H4 (cell line): ENCODE measurements around the gene PPP4R3B. TPM values are rescaled to one million over a fixed set of nuclear protein-coding genes. Genes with fewer than 3 reads are reported as not detected.
"Not testable (repeated sequence)": the region's sequence is repeated elsewhere in the genome, so short reads cannot be mapped to it uniquely, and the experiment has no call there.

ENCODE experiments used
- DNase-seq: peaks from one replicate; pipeline ENCODE4 v3.0.0-alpha.2; 2015; ENCODE audit warnings: low spot score
- total RNA-seq: library from RNA; depleted of rRNA; stranded (reverse); fragments of >200 nt; shearing (Covaris generic); gene quantifications from 2 replicates; pipeline ENCODE4 v1.2.3, GENCODE V29; 2014; rRNA removed

The PPP4R3B gene
- 19.4 and 26.8 TPM in 2 replicates for total RNA-seq

DNA sequence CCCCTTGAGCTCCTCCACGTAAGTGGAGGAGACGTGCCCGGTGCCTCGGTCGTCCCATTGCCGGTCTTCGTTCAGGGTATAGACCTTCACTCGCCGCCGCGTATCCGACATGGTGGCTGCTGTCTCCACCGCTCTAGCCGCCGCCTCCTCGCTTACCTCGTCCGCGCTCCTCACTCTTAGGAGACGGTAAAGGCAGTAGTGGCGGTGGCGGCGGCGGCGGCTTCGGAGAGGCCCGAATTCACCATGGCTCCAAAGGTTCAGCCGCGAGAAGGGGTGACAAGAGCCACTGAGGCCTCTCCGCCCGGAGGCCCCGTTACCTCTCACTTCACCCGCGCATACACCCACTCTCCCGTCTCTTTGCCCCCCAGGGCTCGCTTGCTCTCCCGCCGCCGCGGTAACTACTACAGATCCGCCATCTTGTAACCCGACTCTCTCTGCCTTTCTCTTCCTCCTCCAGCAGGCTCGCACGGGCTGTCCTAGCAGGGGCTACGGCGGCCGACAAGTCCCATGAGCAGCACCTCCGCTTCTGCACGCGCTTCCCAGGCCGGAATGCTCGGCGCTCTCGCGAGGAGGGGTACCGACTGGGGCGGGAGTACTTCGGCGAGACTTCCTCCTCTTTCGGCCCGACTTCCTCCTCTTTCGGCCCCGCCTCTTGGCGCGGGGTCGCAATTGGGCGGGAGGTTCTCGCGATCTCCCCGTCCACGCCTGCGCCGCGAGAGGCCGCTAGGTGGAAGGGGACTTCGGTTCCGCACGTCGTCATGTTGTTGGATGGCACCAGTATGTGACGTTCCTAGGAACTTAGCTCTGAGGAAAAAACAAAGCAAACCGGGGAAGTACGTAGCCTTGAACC, at the start of gene PPP4R3B:
Gene PPP4R3B (minus strand): TSS at position 448 of the 850 bp plus-strand sequence. CDS start 337 bp downstream, at position 111.
- DNase-seq, result peak; percentile 99

DNA sequence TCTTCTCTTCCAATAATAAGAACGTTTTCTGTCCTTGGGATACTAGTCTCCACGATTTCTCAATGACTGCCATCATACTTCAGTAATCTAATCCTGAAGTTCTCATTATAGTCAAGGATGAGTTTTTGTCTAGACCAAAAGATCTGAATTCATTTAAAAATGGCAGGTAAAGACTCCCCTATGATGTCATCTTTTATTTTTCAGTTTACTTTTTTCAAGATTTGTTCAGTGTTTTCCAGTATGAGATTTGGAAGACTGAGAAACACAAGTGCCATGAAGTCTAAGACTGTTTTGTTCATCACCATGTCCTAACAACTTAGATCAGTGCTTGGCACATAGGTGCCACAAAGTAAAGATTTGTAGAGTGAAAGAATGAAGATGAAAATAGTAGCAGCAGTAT, 35.8 kb upstream of the PPP4R3B start:
- no peak for DNase-seq

DNA sequence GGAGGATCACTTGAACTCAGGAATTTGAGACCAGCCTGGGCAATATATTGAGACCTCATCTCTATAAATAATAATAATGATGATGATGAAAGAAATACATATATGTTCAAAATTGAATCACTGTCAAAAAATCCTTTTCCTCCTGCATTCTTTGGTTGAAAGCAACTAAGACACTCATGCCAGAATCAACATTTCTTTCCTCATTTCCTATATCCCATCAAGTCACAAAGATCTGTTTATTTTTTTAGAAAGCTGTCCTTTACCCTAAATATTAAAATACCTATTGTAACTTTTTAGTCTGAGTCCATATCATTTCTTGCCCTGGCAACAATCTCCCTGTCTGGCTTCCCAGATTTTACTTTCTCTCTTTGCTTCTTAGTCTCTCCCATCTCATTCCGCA, 31.8 kb upstream of the PPP4R3B start:
- no peak for DNase-seq

DNA sequence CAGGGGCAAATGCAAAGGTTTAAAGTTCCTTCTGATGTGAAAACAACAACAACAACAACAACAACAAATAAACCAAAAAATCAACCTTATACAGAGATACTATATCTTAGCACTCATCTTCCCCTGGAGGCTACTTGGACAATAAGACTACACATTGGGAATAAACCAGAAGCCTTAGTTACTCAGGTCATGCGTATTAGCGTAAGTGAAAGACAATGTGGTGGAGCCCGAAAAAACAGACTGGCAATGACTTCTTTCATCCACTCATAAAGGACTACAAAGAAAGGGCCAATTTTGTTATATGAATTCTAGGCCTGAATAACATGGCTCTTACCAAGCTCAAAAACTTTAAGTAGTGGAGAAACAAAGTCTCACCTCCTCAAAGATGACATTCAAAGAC, 19.4 kb upstream of the PPP4R3B start:
- no peak for DNase-seq

DNA sequence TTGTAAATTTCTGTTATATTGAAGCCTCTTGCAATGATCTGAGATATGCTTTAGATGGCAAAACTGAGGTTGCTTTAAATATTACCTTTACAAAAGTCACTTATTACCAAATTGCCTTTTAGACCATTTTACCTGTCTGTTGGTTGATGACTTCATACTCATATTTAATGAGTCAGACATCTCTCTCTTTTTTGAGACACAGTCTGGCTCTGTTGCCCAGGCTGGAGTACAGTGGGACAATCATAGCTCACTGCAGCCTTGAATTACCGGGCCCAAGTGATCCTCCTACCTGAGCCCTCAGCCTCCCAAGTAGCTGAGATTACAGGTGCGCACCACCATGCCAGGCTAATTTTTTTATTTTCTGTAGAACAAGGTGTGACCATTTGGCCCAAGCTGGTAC, 11.5 kb upstream of the PPP4R3B start:
- DNase-seq, result no peak

DNA sequence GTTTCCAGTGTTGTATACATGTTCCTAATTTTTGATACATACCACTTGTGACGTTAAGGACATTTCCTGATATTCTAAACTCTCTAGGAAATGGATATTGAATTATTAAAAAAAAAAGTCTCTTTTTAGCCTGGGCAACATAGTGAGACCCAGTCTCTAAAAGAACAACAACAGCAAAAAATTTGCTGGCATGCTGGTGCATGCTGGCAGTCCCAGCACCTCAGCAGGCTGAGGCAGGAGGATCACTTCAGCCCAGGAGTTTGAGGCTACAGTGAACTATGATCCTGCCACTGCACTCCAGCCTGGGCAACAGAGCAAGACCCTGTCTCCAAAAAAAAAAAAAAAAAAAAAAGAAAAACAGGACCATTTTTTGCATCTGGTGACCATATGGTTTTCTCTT, 10.5 kb upstream of the PPP4R3B start:
- no peak for DNase-seq

DNA sequence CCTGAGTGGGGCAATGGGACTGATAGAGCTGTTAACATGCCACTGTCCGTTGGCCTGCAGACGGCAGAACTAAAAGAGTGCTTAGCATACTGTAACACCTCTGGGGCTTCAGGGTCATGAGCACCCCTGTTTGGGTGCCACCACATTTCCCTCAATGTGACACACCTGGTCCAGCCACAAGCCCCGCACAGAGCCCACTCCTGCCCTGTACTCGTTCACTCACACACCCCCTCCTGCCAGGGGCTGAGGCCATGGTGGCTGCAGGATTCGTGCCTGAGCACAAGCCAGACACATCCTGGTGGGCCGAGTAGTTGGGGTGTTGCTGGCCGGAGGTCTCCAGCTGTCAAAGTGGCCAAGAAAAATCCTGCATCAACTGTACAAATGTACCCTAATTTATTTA, 4.4 kb upstream of the PPP4R3B start:
- DNase-seq, result no peak

DNA sequence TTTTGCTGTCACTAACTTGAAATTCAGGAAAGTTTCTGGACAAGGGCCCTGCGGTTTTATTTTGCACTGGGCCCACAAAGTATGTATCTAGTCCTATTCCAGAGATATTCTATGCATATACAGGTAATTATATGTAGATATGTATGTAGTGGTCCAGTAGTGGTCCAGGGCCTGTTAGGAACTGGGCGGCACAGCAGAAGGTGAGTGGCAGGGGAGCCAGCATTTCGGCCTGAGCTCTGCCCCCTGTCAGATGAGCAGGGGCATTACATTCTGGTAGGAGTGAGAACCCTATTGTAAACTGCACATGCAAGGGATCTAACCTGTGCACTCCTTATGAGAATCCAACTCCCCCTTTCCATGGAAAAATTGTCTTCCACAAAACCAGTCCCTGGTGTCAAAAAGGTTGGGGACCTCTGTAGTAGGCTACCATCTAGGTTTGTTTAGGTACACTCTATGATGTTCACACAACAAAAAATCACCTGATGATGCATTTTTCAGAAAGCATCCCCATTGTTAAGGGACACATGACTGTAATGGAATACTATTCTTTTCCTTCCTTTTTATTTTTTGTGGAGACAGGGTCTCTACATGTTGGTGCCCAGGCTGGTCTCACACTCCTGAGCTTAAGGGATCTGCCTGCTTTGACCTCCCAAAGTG, 2.8 kb upstream of the PPP4R3B start:
- peak; percentile 13 for DNase-seq

DNA sequence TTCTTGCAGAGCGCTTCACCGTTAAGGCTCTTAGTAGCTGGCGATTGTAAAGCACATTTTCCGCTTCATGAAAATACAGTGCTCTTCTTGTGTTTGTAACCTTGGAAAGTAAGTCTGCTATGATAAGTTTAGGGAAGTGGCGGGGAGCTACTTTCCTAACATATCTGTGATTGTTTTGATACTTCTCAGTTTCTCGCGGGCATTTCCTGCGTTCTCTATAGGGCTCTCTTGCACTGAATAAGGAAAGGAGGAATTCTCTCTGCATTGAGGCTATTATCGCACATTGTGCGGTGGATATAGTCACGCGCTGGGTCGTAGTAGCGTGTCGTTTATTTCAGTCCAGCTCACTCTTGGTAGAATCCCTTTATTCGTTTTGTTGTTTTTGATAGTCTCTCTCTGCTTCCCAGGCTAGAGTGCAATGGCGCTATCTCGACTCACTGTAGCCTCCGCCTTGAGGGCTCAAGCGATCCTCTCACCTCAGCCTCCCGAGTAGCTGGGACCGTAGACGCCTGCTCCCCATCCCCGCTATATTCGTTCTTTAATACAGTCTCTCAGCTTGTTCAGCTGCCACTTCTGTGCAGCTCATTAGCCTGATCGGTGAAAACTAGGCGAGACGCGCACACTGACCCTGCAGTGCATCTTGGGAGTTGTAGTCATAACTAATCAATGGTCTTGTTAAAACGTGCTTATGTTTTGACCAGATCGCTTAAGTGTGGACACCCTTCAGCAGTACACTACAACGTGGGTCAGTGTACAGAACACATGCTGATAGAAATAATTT, 1.0 kb upstream of the PPP4R3B start:
- DNase-seq, result peak; percentile 27

DNA sequence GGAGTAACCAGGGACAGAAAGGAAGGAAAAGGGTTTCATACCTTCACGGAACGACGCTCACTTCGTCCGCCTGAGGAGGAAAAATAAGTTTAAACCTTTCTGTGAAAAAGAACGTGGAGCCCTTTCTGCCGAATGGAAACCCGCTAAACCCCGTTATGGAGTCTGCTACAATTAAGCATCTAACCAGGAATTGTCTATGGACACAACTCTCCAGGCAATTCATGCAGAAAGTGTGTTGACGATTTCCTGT, 528 bp upstream of the PPP4R3B start:
- DNase-seq, result no peak

DNA sequence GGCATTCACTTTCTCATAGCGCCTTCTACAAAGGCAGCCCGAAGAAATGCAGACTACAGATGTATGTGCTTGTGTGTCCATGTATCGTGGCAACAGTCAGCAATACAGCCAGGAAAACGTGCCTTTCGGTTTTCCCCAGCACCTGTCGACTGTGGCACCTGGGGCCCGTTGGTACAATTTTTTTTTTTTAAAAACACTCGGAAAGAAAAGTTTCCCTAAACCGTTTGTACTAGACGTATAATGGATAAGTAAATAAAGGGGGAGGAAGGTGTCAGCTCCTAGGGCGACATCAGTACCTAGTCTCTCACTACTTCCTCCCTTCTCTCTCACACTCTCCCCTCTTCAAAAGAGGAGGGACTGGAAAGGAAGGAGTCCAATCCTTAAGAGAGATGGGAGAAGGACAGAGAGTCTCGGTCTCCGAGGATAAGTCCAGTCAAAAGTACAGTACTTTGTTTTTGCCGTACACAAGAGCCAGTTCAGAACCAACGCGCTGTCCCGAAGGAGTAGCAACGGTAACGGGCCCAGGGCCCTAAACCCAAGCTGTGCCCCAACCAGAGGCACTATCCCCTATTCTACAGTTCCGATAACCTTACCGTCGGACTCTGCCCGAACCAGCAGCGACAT, 759 bp downstream of the PPP4R3B start:
- DNase-seq, result peak; percentile 28

DNA sequence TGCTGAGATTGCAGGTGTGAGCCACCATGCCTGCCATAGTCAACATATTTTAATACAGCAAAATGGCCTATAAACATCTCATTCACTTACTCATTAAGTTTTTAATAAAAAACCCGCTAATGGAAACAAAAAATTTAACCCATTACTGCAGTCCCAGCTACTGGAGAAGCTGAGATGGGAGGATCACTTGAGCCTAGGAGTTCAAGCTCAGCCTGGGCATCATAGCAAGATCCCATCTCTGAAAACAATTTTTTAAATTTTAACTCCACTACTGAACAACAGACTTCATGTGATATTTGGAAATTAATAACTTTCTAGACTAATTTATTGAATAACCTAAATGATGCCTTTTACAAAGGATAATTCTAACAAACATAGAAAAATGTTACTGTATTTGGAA, 5.4 kb downstream of the PPP4R3B start:
- no peak for DNase-seq

DNA sequence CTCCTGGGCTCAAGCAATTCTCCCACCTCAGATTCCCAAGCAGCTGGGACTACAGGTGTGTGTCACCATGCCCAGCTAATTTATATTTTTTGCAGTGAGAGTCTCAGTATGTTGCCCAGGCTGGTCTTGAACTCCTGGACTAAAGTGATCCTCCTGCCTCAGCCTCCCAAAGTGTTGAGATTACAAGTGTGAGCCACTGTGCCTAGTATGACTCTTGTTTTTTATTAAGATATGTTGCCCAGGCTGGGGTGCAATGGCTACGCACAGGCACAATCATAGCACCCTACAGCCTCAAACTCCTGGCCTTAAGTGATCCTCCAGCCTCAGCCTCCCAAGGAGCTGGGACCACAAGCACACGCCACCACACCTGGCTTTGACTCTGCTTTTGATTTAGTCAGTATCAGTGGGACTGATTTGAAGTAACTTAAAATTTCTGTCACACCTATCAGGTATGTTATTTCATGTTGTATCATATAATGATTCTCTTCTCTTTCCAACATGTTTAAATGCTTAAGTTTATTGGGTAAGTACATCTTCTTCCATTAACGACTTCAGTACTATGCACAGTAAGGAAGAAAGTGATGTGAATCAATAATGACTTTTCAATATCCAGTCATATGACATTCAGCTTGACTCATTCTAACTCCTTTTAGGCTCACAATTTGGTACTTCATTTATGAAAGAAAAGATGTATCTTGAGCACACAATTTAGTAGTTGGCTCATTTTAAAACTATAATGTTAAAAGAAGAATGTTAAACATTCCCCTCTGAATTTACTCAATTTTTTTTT, 6.3 kb downstream of the PPP4R3B start:
- no peak for DNase-seq

DNA sequence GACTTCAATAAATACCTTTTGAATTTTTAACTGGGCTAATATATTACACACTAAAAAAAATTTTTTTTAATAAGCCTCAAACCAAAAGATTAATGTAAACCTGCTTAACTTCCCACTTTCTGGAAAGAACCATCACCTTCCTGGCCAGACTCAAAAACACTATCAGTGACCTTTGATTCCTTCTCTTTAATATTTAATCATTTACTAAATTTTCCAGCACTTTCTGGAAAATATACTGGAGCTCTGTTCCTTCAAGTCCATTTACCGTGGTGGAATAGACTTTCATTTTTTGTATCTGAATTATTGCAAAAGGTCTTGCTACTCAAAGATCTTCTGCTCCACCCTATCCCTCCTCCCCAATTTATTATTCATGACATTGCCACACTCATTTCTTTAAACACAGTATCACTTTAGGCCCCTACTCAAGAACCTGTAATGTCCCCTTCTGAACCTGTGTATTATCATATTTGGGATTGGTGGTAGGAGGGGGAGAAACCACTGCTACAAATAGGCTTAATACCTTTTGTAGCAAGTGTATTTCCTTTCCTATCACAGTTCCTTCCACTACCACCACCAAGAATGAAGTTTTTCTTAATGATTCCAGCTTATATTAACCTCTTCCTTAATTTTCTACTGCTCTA, 7.4 kb downstream of the PPP4R3B start:
- no peak for DNase-seq

DNA sequence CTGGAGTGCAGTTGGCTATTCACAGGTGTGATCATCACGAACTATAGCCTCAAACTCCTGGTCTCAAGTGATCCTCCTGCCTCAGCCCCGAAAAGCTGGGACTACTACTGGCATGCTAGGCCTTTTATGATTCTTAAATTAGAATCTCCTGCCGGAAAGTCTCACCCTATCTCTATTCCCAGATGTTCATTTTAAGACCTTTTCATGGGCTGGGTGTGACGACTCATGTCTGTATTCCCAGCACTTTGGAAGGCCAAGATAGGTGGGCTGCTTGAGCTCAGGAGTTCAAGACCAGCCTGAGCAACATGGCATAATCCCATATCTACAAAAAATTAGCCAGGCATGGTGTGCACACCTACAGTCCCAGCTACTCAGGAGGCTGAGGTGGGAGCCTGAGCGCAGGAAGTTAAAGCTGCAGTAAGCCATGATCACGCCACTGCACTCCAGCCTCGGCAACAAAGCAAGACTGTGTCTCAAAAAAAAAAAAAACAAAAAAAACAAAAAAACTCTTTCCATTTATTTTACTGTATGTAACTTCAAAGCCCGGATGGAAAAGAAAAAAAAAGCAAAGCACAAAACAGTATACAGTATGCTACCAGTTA, 8.1 kb downstream of the PPP4R3B start:
- no peak for DNase-seq

DNA sequence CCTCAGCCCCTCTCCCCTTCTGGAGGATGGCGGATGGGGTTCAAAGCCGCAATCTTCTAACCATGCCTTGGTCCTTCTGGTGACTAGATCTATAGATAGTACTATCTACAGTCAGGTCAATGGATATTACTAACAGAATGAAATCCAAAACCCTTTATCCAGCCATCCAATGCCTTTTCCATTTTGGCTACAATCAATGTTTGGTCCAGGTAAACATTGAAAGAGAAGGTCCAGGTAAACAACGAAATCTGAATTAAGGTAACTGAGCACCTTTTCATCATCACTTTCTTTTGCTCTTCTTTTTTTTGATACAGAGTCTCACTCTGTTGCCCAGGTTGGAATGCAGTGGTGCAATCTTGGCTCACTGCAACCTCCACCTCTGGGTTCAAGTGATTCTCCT, 9.7 kb downstream of the PPP4R3B start:
- DNase-seq, result no peak

DNA sequence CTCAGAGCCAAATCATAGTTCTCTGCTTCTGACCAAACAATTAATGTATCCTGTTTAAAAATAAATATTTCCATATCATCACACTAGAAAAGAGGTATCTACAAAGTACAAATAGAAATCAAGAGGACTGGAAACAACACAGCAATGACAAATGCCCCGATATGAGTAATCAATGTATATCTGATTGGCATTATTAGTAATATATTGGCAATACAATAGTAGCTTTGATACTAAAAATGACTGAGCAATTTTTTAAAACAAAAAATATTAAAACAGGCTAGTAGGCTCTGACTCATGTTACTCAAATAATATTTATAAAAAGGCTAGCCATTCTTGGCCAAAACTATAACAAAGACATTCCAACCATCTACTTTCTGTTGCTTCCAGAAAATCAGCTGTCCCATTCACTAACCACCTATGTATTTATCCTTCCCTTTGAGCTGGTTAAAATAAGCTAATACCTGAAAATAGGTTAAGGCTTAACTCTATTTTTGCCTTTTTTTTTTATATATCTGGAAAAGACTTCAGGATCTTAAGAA, 13.3 kb downstream of the PPP4R3B start:
- no peak for DNase-seq

DNA sequence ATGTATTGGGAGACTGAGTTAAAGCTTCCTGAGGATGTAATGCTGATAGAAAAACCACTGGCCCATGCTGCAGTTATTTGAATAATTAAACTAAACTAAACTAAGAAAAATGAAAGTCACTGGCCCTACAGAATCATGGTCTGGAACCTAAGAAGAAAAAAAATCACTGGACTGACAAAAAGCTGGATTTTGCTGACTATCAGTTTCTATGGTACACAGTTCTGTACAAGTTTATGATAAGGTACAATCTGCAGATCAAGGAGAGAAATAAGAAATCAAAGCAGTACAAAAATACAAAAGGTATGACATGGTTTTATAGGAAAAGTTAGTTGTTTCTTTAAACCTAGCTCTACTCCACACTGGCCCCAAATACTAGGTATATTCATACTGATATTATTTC, 15.6 kb downstream of the PPP4R3B start:
- DNase-seq, result no peak

DNA sequence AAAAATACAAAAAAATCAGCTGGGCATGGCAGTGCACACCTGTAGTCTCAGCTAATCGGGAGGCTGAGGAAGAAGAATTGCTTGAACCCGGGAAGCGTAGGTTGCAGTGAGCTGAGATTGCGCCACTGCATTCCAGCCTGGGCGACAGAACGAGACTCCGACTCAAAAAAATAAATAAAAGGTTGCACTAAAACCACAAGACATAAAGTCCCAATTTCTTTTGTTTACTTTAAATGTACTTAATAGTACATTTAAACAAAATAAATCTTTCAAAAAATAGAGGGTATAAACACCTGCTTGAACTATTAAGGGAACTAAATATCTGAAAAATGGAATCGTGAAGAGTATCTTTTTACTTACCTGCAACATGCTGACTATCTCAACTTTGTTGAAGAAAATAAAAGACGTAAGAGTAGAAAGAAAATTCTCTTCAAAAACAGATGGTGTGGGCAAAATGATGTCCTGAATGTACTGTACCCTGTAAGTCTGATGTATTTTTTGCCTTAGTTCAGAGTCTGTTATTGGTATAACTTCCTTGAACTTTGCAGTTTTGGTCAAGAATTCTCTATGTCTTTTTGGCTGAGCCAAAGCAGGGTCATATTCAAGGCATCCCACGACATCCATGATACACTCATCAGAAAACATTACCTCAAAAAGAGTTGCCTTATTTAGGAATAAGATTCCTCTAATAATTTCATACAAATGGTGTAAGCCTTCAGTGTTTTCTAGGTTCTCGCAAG, 19.2 kb downstream of the PPP4R3B start:
- DNase-seq, result no peak

DNA sequence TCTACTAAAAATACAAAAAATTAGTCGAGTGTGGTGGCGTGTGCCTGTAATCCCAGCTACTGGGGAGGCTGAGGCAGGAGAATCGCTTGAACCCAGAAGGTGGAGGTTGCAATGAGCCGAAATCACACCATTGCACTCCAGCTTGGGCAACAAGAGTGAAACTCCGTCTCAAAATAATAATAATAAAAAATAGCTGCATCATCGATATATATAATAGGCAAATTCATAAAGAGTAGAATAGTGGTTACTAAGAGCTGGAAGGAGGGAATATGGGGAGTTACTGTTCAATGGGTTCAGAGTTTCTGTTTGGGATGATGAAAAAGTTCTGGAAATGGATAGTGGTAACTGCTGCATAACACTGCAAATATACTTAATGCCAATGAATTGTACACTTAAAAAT, 20.6 kb downstream of the PPP4R3B start:
- not testable (repeated sequence) for DNase-seq
